Measurements from ENCODE around the gene OSMR.
A peak's percentile ranks its signal among the peaks of the same experiment; 100 is the strongest.

The OSMR gene

DNA sequence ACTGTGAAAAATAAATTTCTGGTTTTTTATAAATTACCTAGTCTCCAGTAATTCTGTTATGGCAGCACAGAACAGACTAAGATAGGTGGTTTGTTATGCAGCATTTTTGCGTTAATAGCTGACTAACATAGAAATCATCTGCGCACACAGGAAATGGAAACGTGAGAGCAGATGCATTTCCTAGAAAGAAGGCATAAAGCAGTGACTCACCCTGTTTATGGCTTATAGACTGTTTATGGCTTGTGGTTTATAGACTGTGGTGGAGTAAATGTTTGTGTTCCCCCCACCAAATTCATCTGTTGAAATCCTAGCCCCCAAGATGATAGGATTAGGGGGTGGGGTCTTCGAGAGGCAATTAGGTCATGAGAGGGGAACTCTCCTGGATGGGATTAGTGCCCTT is 18.3 kb upstream of the OSMR start (continued):
- TF ChIP-seq ZNF426 (tag by site-specific recombination; IDR thresholded peaks at IDR 0.05), result no peak
- peak; percentile 50; the same call in 1 of the 2 replicates for TF ChIP-seq KLF8 (tag by site-specific recombination; IDR thresholded peaks at IDR 0.05)
- no peak for TF ChIP-seq ZNF146 (tag by site-specific recombination; IDR thresholded peaks at IDR 0.05)
- TF ChIP-seq ZNF777 (tag by site-specific recombination; IDR thresholded peaks at IDR 0.05; ENCODE audit: borderline replicate concordance), result no peak
- no peak for TF ChIP-seq ZBTB1 (tag by site-specific recombination; IDR thresholded peaks at IDR 0.05)
- TF ChIP-seq, protein P1, sequence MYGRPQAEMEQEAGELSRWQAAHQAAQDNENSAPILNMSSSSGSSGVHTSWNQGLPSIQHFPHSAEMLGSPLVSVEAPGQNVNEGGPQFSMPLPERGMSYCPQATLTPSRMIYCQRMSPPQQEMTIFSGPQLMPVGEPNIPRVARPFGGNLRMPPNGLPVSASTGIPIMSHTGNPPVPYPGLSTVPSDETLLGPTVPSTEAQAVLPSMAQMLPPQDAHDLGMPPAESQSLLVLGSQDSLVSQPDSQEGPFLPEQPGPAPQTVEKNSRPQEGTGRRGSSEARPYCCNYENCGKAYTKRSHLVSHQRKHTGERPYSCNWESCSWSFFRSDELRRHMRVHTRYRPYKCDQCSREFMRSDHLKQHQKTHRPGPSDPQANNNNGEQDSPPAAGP (tag by site-specific recombination; IDR thresholded peaks at IDR 0.05), result no peak
- TF ChIP-seq, protein P2, sequence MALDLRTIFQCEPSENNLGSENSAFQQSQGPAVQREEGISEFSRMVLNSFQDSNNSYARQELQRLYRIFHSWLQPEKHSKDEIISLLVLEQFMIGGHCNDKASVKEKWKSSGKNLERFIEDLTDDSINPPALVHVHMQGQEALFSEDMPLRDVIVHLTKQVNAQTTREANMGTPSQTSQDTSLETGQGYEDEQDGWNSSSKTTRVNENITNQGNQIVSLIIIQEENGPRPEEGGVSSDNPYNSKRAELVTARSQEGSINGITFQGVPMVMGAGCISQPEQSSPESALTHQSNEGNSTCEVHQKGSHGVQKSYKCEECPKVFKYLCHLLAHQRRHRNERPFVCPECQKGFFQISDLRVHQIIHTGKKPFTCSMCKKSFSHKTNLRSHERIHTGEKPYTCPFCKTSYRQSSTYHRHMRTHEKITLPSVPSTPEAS (tag by site-specific recombination; IDR thresholded peaks at IDR 0.05), result no peak
- no peak for TF ChIP-seq ZFHX2 (tag by site-specific recombination; conservative IDR thresholded peaks at IDR 0.05)
- TF ChIP-seq ZNF362 (tag by site-specific recombination; IDR thresholded peaks at IDR 0.05), result peak; percentile 67; the same call in 1 of the 2 replicates
- peak; percentile 59 for TF ChIP-seq PATZ1 (tag by site-specific recombination; IDR thresholded peaks at IDR 0.05)
- TF ChIP-seq ZNF292 (tag by site-specific recombination; IDR thresholded peaks at IDR 0.05; ENCODE audit: borderline replicate concordance, low read depth), result no peak
- no peak for TF ChIP-seq ZNF791 (tag by site-specific recombination; IDR thresholded peaks at IDR 0.05)
- TF ChIP-seq ZNF501 (tag by site-specific recombination; IDR thresholded peaks at IDR 0.05), result no peak
- TF ChIP-seq ZNF184 (tag by site-specific recombination; IDR thresholded peaks at IDR 0.05), result peak; percentile 86
- no peak for TF ChIP-seq PRDM1 (tag by site-specific recombination; IDR thresholded peaks at IDR 0.05)
- no peak for TF ChIP-seq ZNF555 (tag by site-specific recombination; conservative IDR thresholded peaks at IDR 0.05)
- no peak for TF ChIP-seq ZNF248 (tag by site-specific recombination; IDR thresholded peaks at IDR 0.05)
- TF ChIP-seq ZBTB49 (tag by site-specific recombination; IDR thresholded peaks at IDR 0.05; ENCODE audit: low read depth), result no peak
- TF ChIP-seq ZNF175 (tag by site-specific recombination; IDR thresholded peaks at IDR 0.05), result no peak
- TF ChIP-seq ZNF48 (tag by site-specific recombination; IDR thresholded peaks at IDR 0.05), result no peak
- no peak for TF ChIP-seq ZNF544 (tag by site-specific recombination; IDR thresholded peaks at IDR 0.05)
- no peak for TF ChIP-seq ZNF624 (tag by site-specific recombination; IDR thresholded peaks at IDR 0.05)
- TF ChIP-seq MZF1 (tag by site-specific recombination; IDR thresholded peaks at IDR 0.05; ENCODE audit: borderline replicate concordance), result peak; percentile 32; the same call in 1 of the 2 replicates
- TF ChIP-seq ZXDB (tag by site-specific recombination; IDR thresholded peaks at IDR 0.05), result 0 out of 2 replicates have a peak, but pooled peaks have one; percentile 30
- no peak for TF ChIP-seq SALL2 (tag by site-specific recombination; IDR thresholded peaks at IDR 0.05; ENCODE audit: borderline replicate concordance)
- TF ChIP-seq ZNF654 (tag by site-specific recombination; IDR thresholded peaks at IDR 0.05; ENCODE audit: low read depth), result no peak
- TF ChIP-seq, protein P3, sequence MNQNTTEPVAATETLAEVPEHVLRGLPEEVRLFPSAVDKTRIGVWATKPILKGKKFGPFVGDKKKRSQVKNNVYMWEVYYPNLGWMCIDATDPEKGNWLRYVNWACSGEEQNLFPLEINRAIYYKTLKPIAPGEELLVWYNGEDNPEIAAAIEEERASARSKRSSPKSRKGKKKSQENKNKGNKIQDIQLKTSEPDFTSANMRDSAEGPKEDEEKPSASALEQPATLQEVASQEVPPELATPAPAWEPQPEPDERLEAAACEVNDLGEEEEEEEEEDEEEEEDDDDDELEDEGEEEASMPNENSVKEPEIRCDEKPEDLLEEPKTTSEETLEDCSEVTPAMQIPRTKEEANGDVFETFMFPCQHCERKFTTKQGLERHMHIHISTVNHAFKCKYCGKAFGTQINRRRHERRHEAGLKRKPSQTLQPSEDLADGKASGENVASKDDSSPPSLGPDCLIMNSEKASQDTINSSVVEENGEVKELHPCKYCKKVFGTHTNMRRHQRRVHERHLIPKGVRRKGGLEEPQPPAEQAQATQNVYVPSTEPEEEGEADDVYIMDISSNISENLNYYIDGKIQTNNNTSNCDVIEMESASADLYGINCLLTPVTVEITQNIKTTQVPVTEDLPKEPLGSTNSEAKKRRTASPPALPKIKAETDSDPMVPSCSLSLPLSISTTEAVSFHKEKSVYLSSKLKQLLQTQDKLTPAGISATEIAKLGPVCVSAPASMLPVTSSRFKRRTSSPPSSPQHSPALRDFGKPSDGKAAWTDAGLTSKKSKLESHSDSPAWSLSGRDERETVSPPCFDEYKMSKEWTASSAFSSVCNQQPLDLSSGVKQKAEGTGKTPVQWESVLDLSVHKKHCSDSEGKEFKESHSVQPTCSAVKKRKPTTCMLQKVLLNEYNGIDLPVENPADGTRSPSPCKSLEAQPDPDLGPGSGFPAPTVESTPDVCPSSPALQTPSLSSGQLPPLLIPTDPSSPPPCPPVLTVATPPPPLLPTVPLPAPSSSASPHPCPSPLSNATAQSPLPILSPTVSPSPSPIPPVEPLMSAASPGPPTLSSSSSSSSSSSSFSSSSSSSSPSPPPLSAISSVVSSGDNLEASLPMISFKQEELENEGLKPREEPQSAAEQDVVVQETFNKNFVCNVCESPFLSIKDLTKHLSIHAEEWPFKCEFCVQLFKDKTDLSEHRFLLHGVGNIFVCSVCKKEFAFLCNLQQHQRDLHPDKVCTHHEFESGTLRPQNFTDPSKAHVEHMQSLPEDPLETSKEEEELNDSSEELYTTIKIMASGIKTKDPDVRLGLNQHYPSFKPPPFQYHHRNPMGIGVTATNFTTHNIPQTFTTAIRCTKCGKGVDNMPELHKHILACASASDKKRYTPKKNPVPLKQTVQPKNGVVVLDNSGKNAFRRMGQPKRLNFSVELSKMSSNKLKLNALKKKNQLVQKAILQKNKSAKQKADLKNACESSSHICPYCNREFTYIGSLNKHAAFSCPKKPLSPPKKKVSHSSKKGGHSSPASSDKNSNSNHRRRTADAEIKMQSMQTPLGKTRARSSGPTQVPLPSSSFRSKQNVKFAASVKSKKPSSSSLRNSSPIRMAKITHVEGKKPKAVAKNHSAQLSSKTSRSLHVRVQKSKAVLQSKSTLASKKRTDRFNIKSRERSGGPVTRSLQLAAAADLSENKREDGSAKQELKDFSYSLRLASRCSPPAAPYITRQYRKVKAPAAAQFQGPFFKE (tag by site-specific recombination; IDR thresholded peaks at IDR 0.05; ENCODE audit: borderline replicate concordance), result no peak
- no peak for TF ChIP-seq ZNF341 (tag by site-specific recombination; IDR thresholded peaks at IDR 0.05; ENCODE audit: low read depth)

Measured in HEK293 (cell line).